Small intestine (tissue), 7 donors: ENCODE data around the gene SPATA21. TPM values are rescaled to one million over a fixed set of nuclear protein-coding genes. Genes with fewer than 3 reads are reported as not detected.
"Not testable (repeated sequence)": the region's sequence is repeated elsewhere in the genome, so short reads cannot be mapped to it uniquely, and the experiment has no call there.

Experiments used
- DNase-seq, 2 donors: peaks; one replicate each; pipeline versions ENCODE4 v3.0.0 to v3.0.0-alpha.2; 2013
- FAIRE-seq: peaks from 2 replicates; lab custom pipeline; 2012; peaks lifted over from hg19 to GRCh38; lab: Jason Lieb, UNC
- H3K27ac ChIP-seq, 3 donors: one replicate each; pipeline ENCODE4 v1.5.1; 2013; ENCODE audit warnings: low read length in 2 of 3, mild to moderate bottlenecking in 2 of 3, control low read depth in 1 of 3, inconsistent platforms in 1 of 3, low read depth in 1 of 3, moderate library complexity in 1 of 3
- H3K27me3 ChIP-seq, 3 donors: one replicate each; pipeline ENCODE4 v1.6.1; 2013; ENCODE audit warnings: low read length in 3 of 3, inconsistent platforms in 1 of 3; ENCODE audit not compliant: control insufficient read depth in 3 of 3, insufficient read depth in 3 of 3
- H3K36me3 ChIP-seq, 3 donors: one replicate each; pipeline ENCODE4 v1.6.1; 2013; ENCODE audit warnings: low read length in 3 of 3, inconsistent platforms in 1 of 3, low read depth in 1 of 3, mild to moderate bottlenecking in 1 of 3, moderate library complexity in 1 of 3; ENCODE audit not compliant: control insufficient read depth in 3 of 3, insufficient read depth in 2 of 3
- H3K4me1 ChIP-seq, 3 donors: one replicate each; pipeline ENCODE4 v1.6.1; 2013; ENCODE audit warnings: low read length in 2 of 3, inconsistent platforms in 1 of 3, low read depth in 1 of 3, mild to moderate bottlenecking in 1 of 3, moderate library complexity in 1 of 3; ENCODE audit not compliant: control insufficient read depth in 3 of 3, insufficient read depth in 2 of 3
- H3K4me3 ChIP-seq, 3 donors: one replicate each; pipeline ENCODE4 v1.5.1; 2013; ENCODE audit warnings: low read length in 3 of 3, control low read depth in 1 of 3, inconsistent platforms in 1 of 3, low read depth in 1 of 3, mild to moderate bottlenecking in 1 of 3, moderate library complexity in 1 of 3
- H3K9me3 ChIP-seq, 2 donors: one replicate each; pipeline ENCODE4 v1.6.1; 2013; ENCODE audit warnings: low read depth in 1 of 2, low read length in 1 of 2; ENCODE audit not compliant: control insufficient read depth in 2 of 2, insufficient read depth in 1 of 2
- WGBS, 3 donors: extraction: QIAGEN DNeasy Blood & Tissue Kit; methylation state at CpG; one replicate each; pipeline ENCODE4 v1.1.7; 2013; 5-methylcytosine and 5-hydroxymethylcytosine counted together
- polyA plus RNA-seq, 4 donors: library from polyadenylated mRNA; stranded (reverse) in 3 of 4; unstranded in 1 of 4; fragments of 200-250 nt in 3 of 4; fragments of 120-200 nt in 1 of 4; gene quantifications; one replicate each; pipeline versions ENCODE4 v1.2.1 to v1.2.3, GENCODE V29; 2013
- donor health status: healthy with polysubstance abuse.
- donor health status: control.
- donor health status: control.
- donor health status: Bipolar disorder and iron deficiency.
- donor health status: healthy.

SPATA21 gene
- polyA plus RNA-seq, 4 donors = 0.18 to 0.27 (median 0.22) TPM; not detected in 1

DNA sequence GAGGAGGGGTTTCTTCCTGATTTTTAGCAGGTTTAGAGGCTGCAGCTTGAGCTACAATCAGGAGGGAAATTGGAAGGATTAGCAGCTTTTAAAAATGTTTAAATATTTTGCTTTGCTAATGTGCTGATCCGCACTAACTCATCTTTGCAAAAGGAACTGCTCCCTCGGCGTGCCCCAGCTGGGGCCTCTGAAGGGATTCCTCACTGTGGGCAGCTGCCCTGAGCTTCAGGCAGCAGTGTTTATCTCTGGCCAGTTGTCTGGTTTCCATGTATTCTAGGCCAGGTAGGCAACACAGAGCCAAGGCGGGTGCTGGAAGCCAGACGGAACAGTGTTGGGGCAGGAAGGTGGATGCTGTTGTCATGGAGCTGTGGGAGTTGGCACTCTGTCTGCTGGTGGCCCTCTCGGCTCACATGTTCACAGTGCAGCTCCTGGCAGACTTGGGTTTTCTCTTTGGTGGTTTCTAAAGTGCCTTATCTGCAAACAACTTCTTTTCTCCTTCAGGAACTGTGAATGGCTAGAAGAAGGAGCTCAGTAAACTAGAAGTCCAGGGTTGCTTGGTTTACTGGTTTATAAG, 22.2 kb upstream of the SPATA21 start:
- 78 to 89% (median 88%) methylated on average over 6 of the region's 6 CpGs for WGBS, 3 donors
- Histone ChIP-seq H3K4me3 (no peak overlapping the region), H3K27me3 (no peaks in the 10 kb centered on the region), H3K36me3 (peaks cover 13 to 81% (median 19%) of the 10 kb centered on the region in 3 donors), H3K9me3 (no peaks in the 10 kb centered on the region), H3K4me1 (no peaks in the 10 kb centered on the region), H3K27ac (no peak overlapping the region)
- FAIRE-seq = no peak
- DNase-seq = no peak

DNA sequence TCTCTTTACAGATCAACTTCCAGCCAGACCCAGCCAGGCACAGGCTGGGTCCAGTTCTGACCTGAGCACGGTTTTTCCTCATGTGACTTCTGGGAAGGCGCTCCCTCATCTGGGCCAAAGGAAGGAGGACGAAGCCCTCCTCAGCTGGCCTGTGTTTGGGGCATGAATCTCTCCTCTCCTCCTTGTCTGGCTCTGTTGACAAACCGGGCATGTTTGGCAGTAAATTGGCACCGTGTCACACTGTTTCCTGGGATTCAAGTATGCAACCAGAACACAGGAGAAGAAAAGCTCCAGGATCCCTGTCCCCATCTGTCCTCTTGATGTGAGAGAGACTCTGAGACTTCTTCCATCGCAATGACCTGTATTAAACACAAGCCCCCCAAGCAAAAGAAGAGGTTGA, 21.6 kb upstream of the SPATA21 start:
- Histone ChIP-seq H3K27me3 (no peaks in the 10 kb centered on the region), H3K36me3 (peaks cover 13 to 84% (median 19%) of the 10 kb centered on the region in 3 donors), H3K4me3 (no peak overlapping the region), H3K27ac (no peak overlapping the region), H3K9me3 (no peaks in the 10 kb centered on the region), H3K4me1 (no peaks in the 10 kb centered on the region)
- DNase-seq (no peak), FAIRE-seq (no peak)
- 86 to 89% (median 88%) methylated on average over 6 of the region's 6 CpGs for WGBS, 3 donors

DNA sequence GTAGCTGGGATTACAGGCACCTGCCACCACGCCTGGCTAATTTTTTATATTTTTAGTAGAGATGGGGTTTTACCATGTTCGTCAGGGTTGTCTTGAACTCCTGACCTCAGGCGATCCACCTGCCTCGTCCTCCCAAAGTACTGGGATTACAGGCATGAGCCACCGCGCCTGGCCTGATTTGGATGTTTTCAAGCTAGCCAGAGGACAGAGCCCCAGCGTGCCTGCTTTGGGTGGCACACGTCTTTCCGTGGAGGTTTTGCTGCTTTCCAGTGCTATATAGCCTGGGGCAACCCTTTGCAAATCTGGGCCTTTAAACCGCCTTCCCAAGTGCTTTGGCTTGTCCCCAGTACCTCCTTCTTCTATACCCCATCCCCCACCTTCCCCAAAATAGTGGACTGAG, 18.9 kb upstream of the SPATA21 start:
- peaks cover 24 to 82% (median 27%) of the 10 kb centered on the region in 3 donors for H3K36me3 ChIP-seq
- DNase-seq, H3K27ac ChIP-seq, H3K4me1 ChIP-seq, H3K4me3 ChIP-seq, H3K27me3 ChIP-seq, H3K9me3 ChIP-seq, FAIRE-seq: not testable (repeated sequence)
- WGBS, 3 donors = 91 to 95% (median 94%) methylated on average over 10 of the region's 10 CpGs

DNA sequence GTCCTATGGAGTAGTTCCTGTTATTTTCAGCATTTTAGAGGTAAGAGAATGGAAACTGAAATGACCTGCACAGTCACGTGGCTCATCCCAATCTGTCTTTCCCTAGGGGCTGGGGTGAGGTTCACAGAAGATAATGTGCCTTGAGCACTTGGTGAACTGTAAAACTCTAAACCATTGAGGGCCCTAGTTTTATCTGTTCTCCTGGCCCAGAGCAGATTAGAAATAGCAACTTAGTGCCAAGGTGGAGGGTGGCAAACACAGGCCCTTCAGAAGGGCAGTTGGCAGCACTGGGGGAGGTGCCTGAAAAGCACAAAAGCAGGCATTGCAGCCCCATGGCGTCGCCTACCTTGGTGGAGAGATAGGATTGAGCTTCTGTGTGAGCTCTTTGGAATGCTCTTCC, 17.7 kb upstream of the SPATA21 start:
- FAIRE-seq = not testable (repeated sequence)
- H3K36me3 ChIP-seq = peaks cover 23 to 83% (median 27%) of the 10 kb centered on the region in 3 donors

DNA sequence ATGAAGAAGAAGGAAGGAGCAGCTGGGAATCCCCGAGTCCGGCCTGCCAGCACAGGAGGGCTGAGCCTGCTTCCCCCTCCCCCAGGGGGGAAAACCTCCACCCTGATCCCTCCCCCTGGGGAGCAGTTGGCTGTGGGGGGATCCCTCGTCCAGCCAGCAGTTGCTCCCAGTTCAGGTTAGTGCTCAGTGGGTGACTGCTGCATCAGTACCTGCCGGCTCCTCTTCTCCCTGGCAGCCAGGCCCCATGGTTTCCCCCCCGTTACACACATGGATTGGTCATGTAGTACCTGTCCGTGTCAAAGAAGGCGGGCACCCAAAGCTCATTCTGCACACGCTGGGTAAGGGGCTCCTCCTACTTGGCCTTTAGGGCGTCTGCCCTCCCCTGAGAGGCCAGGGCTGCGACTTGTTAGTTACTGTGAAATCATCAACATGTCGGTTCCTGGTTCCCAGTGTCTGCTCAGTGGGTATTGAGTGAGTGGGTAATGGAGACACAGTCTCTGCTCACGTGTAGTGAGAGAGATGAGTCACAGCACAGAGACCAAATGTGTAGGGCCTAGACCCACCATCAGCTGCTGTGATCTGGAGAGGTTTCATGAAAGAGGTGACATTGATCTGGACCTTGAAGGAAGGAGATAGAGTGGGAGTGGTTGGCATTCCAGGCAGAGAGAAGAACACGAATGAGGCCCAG, 14.8 kb upstream of the SPATA21 start:
- WGBS, 3 donors = 81 to 88% (median 87%) methylated on average over 13 of the region's 13 CpGs
- peaks cover 25 to 84% (median 43%) of the 10 kb centered on the region in 3 donors for H3K36me3 ChIP-seq
- no peaks in the 10 kb centered on the region for H3K27me3 ChIP-seq
- H3K4me3 ChIP-seq = no peak overlapping the region
- H3K27ac ChIP-seq = no peak overlapping the region
- H3K4me1 ChIP-seq = no peaks in the 10 kb centered on the region
- no peaks in the 10 kb centered on the region for H3K9me3 ChIP-seq
- FAIRE-seq = no peak
- no peak for DNase-seq

More for the DNA sequence above, 17.7 kb upstream of the SPATA21 start:
- H3K27me3 ChIP-seq, H3K4me3 ChIP-seq, H3K27ac ChIP-seq, H3K4me1 ChIP-seq, H3K9me3 ChIP-seq, DNase-seq: not testable (repeated sequence)
- WGBS, 3 donors = 81 to 92% (median 90%) methylated on average over 3 of the region's 3 CpGs

DNA sequence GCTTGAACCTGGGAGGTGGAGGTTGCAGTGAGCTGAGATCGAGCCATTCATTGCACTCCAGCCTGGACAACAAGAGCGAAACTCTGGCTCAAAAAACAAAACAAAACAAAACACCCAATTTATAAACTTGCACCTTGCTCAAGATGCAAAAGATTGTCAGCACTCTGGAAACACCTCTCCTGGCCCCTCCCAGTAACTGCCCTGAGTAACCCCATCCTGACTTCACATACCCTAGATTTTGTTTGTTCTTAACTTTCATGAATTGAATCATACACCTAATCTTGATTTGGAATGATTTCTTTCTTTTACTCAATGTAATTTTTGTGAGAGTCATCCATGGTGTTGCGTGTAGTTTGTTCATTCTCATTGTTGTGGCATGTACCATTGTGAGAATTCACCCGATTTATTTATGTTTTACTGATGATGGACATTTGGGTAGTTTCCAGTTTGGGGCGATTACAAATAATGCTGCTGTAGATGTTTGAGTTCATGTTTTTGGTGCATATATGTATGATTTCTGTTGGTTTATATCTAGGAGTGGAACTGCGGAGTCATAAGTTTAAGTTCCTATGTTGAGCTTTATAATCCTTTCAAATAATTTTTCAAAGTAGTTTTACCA, 13.7 kb upstream of the SPATA21 start:
- Histone ChIP-seq H3K27ac (no peak overlapping the region), H3K4me1 (no peaks in the 10 kb centered on the region), H3K4me3 (no peak overlapping the region), H3K27me3 (no peaks in the 10 kb centered on the region), H3K36me3 (peaks cover 23 to 80% (median 40%) of the 10 kb centered on the region in 3 donors), H3K9me3 (no peaks in the 10 kb centered on the region)
- no peak for FAIRE-seq
- 79 to 85% (median 85%) methylated on average over 6 of the region's 6 CpGs for WGBS, 3 donors
- DNase-seq = no peak

DNA sequence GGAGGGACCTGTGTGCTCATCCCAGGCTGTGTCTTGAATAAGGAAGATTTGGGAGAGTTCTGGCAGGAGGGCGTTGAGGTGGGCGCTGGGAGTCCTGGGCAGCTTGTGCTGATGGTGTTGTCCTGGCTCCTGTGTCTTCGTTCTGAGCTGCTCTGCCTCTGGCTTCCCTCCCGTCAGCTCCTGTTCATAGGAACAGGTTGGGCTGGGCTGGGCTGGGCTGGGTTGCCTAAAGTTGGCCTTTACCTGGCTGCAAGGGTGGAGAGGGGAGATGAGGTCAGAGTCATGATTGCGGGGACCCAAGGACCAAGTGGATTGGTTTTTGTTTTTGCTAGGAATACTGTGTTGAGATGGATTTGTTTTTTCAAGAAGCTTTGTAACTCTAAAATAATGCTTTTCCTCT, 12.4 kb upstream of the SPATA21 start:
- Histone ChIP-seq H3K4me3 (no peak overlapping the region), H3K9me3 (no peaks in the 10 kb centered on the region), H3K36me3 (peaks cover 20 to 80% (median 38%) of the 10 kb centered on the region in 3 donors), H3K27ac (no peak overlapping the region), H3K27me3 (no peaks in the 10 kb centered on the region), H3K4me1 (no peaks in the 10 kb centered on the region)
- FAIRE-seq (no peak), DNase-seq (no peak)
- 87 to 94% (median 90%) methylated on average over 5 of the region's 5 CpGs for WGBS, 3 donors

DNA sequence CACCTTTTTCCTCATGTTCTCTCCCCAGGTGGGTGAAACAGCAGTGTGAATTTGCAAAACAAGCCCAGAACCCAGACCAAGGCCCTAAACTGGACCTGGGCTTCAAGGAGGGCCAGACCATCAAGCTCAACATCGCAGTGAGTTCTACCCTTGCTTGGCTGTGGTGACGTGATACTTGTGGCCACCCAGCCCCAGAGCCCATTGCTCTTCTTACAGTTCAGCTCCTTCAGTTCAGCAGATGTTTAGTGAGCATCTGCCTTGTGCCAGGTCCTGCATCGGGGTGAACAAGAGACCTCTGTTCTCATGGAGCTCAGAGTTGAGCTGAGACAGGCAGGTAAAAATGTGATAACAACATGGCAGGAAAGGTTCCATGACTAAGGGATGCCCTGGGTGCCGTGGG, 11.8 kb upstream of the SPATA21 start:
- no peaks in the 10 kb centered on the region for H3K9me3 ChIP-seq
- H3K36me3 ChIP-seq = peaks cover 20 to 81% (median 41%) of the 10 kb centered on the region in 3 donors
- H3K4me3 ChIP-seq = no peak overlapping the region
- H3K27ac ChIP-seq = no peak overlapping the region
- H3K27me3 ChIP-seq = no peaks in the 10 kb centered on the region
- no peaks in the 10 kb centered on the region for H3K4me1 ChIP-seq
- FAIRE-seq = no peak
- no peak for DNase-seq
- WGBS, 3 donors = 95 to 100% (median 96%) methylated on average over 4 of the region's 4 CpGs
